LNCaP clone FGC (cell line): ENCODE data around the gene CLCA4.

Source experiments
- DNase-seq: peaks from one replicate; pipeline ENCODE4 v3.0.0-alpha.2; 2011; ENCODE audit warnings: low read depth
- H3K4me3 ChIP-seq: 2 replicates; pipeline ENCODE4 v1.5.1; 2011; ENCODE audit warnings: mild to moderate bottlenecking, low read depth, low read length, control low read depth
- TF ChIP-seq, protein P1 (sequence below): IDR thresholded peaks from 2 replicates; pipeline ENCODE4 v1.5.1; 2012; ENCODE audit warnings: mild to moderate bottlenecking; ENCODE audit not compliant: control insufficient read depth, insufficient read depth; ENCODE audit errors: extremely low read depth

Gene CLCA4

DNA sequence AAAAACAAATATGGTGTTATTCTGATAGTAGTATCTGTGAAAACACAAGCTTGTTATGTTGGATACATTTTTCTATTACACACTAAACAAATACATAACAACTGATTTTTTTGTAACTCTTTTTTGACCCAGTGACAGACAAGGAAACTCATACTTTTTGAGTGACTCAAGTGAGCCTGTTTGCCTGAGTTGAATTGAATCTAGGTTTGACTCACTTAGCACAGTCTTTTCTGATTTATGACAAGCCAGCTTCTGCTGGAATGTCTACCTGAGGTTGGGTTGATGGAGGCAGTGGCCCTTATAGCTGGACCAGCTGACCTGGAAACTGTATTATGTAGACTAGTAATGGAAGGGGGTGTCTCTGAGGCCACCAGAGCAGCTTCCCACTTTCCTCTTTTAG is 4.2 kb upstream of the CLCA4 start:
- no peak overlapping the region for H3K4me3 ChIP-seq
- DNase-seq, result no peak
- TF ChIP-seq, protein P1, sequence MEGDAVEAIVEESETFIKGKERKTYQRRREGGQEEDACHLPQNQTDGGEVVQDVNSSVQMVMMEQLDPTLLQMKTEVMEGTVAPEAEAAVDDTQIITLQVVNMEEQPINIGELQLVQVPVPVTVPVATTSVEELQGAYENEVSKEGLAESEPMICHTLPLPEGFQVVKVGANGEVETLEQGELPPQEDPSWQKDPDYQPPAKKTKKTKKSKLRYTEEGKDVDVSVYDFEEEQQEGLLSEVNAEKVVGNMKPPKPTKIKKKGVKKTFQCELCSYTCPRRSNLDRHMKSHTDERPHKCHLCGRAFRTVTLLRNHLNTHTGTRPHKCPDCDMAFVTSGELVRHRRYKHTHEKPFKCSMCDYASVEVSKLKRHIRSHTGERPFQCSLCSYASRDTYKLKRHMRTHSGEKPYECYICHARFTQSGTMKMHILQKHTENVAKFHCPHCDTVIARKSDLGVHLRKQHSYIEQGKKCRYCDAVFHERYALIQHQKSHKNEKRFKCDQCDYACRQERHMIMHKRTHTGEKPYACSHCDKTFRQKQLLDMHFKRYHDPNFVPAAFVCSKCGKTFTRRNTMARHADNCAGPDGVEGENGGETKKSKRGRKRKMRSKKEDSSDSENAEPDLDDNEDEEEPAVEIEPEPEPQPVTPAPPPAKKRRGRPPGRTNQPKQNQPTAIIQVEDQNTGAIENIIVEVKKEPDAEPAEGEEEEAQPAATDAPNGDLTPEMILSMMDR, result no peak

DNA sequence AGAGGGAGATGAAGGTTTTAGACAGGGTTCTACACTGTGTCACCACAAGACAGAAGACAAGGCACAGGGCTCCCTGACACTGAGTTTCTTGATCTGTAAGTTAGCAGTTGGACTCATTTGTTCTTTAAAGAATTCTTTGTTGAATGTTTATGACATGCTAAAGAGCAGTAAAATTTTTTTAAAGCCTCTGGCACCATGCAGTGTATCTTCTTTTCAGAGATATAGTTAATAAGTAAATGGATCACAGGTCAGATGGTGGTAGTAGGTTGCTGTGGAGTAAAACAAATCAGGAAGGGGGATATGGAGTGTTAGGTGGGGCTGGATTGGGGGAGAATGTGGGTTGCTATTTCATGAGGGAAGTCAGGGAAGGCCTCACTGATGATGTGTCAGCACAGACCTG is 2.0 kb downstream of the CLCA4 start:
- TF ChIP-seq, protein P1, result no peak
- no peak overlapping the region for H3K4me3 ChIP-seq
- DNase-seq, result no peak

DNA sequence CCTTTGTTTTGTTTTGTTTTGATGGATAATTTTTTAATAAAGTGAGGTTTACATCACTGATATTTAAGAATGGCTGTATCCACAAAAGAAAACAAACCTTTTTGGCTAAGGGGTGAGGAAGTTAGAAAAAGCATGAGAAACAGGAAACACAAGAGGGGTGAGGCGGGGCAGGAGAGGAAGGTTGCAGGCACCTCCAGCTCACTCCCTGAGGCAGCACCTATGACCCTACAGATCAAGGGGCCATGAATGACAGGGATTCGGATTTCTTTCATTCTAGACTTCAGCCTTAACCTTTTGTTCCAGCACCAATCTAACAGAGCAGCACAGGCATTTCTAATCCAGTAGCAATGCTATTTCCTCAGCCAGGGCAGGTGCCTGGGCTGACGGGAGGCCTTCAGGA is 4.4 kb downstream of the CLCA4 start:
- no peak overlapping the region for H3K4me3 ChIP-seq
- TF ChIP-seq, protein P1, result no peak
- DNase-seq, result no peak

DNA sequence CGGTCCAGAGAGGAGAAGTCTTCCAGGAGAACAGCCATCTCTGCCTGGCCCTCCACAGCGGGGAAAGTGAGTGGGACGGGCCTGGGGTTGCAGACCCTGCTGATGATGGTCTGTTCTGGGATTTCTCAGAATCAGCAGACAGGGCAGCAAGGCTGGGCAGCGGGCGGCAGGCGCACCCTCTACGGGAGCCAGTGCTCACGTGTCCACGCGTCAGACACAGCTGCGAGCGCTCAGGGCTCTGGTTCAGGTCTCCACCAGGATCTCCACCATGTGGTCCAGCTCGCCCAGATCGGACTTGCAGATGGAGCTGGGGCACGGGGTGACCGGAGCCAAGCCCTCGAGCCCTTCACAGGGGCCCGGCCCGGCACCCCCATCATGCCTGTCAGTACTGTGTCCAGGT is 5.5 kb downstream of the CLCA4 start:
- H3K4me3 ChIP-seq, result no peak overlapping the region
- TF ChIP-seq, protein P1, result no peak
- no peak for DNase-seq

DNA sequence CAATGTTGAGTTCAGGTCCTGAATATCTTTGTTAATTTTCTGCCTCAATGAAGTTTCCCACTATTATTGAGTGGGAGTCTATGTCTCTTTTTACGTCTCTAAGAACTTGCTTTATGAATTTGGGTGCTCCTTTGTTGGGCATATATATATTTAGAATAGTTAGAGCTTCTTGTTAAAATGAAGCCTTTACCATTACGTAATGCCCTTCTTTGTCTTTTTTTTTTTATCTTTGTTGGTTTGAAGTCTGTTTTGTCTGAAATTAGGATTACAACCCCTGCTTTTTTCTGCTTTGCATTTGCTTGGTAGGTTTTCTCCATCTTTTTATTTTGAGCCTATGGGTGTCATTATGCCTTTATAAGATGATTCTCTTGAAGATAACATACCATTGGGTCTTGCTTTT is 10.9 kb downstream of the CLCA4 start:
- no peak overlapping the region for H3K4me3 ChIP-seq
- TF ChIP-seq, protein P1, result no peak
- DNase-seq, result no peak

DNA sequence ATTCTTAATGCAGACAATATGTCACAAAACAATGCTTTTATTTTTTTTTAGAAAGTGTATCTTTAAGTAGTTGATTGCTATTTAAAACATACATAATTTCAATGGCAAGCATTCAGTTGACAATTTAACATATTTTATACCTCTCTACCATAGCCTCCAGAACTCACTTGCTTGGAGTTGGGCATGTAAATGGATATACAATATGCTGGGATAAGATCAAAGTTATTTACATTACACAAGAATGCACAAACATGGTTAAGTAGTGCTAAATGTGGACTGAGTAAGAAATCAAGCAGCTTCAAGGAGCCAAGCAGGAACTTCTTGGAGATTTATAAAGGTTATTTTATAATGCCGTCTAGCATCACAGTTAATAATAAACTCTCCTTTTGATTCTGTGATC is 17.0 kb downstream of the CLCA4 start:
- H3K4me3 ChIP-seq, result no peak overlapping the region
- TF ChIP-seq, protein P1, result no peak
- no peak for DNase-seq

DNA sequence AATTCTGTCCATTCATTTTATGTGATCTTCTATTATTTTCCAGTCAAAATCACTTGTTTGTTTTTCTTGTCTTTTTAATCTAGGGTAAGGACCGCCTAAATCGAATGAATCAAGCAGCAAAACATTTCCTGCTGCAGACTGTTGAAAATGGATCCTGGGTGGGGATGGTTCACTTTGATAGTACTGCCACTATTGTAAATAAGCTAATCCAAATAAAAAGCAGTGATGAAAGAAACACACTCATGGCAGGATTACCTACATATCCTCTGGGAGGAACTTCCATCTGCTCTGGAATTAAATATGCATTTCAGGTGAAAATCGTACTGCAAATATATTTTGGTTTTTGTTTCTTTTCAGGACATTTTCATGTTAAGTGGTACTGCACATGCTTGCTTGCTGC is 20.5 kb downstream of the CLCA4 start:
- DNase-seq, result no peak
- TF ChIP-seq, protein P1, result no peak
- no peak overlapping the region for H3K4me3 ChIP-seq
